SU-DHL-6 (cell line): ENCODE data around the gene SERBP1.

Experiments
- H2AFZ ChIP-seq: fragments of 200-600 bp; sonication (generic); 2 replicates; pipeline ENCODE4 v1.6.1; 2014; ENCODE audit warnings: low read depth, mild to moderate bottlenecking, moderate library complexity, mixed read lengths, antibody characterized with exemption, low read length; ENCODE audit not compliant: severe bottlenecking
- H3F3A ChIP-seq: fragments of 200-600 bp; shearing (Covaris generic); 2 replicates; pipeline ENCODE4 v1.6.0; 2016; ENCODE audit warnings: antibody characterized with exemption, mild to moderate bottlenecking; ENCODE audit not compliant: insufficient read depth
- H3K27ac ChIP-seq: fragments of 200-600 bp; sonication (generic); 2 replicates; pipeline ENCODE4 v1.5.1; 2016; ENCODE audit warnings: low read depth, mild to moderate bottlenecking, low read length, moderate library complexity, mixed read lengths
- H3K27me3 ChIP-seq: fragments of 200-600 bp; sonication (generic), shearing (Covaris generic); 2 replicates; pipeline ENCODE4 v1.6.0; 2014; ENCODE audit warnings: mild to moderate bottlenecking, low read length
- H3K36me3 ChIP-seq: fragments of 200-600 bp; sonication (generic); 2 replicates; pipeline ENCODE4 v1.6.1; 2014; ENCODE audit warnings: mild to moderate bottlenecking, low read length, mixed read lengths
- H3K4me2 ChIP-seq: fragments of 300-600, 200-600 bp; shearing (Covaris generic), sonication (generic); 2 replicates; pipeline ENCODE4 v1.6.0; 2014; ENCODE audit warnings: low read length, low read depth, mild to moderate bottlenecking; ENCODE audit not compliant: poor library complexity, severe bottlenecking
- H3K4me3 ChIP-seq: fragments of 200-600 bp; sonication (generic); 2 replicates; pipeline ENCODE4 v1.5.1; 2014; ENCODE audit warnings: antibody characterized with exemption, low read length, mild to moderate bottlenecking, mixed read lengths; ENCODE audit not compliant: insufficient read depth, poor library complexity, severe bottlenecking
- H3K79me2 ChIP-seq: fragments of 200-600 bp; sonication (generic); 2 replicates; pipeline ENCODE4 v1.6.1; 2014; ENCODE audit warnings: mild to moderate bottlenecking, low read length, moderate library complexity; ENCODE audit not compliant: insufficient read depth
- H3K9ac ChIP-seq: fragments of 200-600 bp; sonication (generic); 2 replicates; pipeline ENCODE4 v1.7.0; 2014; ENCODE audit warnings: mild to moderate bottlenecking, low read length
- H3K9me2 ChIP-seq: fragments of 200-600 bp; sonication (generic); replicated peaks from 2 replicates; pipeline ENCODE4 v1.6.1; 2014; ENCODE audit warnings: low read length; ENCODE audit not compliant: insufficient read depth
- H3K9me3 ChIP-seq: fragments of 200-600 bp; sonication (generic); 2 replicates; pipeline ENCODE4 v1.6.1; 2014; ENCODE audit warnings: low read length, mixed read lengths; ENCODE audit not compliant: insufficient read depth
- H4K20me1 ChIP-seq: fragments of 200-600 bp; sonication (generic); 2 replicates; pipeline ENCODE4 v1.6.1; 2014; ENCODE audit warnings: low read depth, mild to moderate bottlenecking, antibody characterized with exemption, low read length, moderate library complexity, mixed read lengths
- EZH2phosphoT487 ChIP-seq: fragments of 200-600 bp; sonication (generic), shearing (Covaris generic); conservative IDR thresholded peaks from 2 replicates; pipeline ENCODE4 v1.6.1; 2018; ENCODE audit warnings: mild to moderate bottlenecking, antibody characterized with exemption, low read length, moderate library complexity, mixed read lengths
- TF ChIP-seq, protein P1 (sequence below): fragments of 200-600 bp; sonication (generic); IDR thresholded peaks from one replicate; pipeline ENCODE4 v1.5.1; 2017; ENCODE audit warnings: antibody characterized with exemption, mild to moderate bottlenecking, low read length, moderate library complexity; ENCODE audit not compliant: insufficient read depth, poor library complexity, severe bottlenecking

SERBP1 gene

DNA sequence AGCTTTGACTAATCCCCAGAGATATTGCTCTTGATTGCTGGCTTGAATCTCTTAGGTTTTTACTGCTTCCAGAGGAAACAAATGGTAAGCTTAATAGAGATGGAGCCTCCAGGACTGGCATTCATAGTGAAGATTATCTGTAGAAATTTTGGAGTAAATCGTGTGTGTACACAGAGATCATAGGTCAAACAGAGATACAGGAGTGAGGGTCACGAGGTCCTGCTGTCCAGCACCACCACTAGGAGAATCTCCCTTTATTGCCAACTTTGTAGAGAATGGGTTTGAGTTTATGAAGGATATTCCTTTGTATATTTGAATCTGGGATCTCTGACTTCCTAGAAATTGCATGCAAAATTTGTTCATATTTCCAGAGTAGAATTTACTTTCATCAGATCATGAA is 7.8 kb upstream of the SERBP1 start:
- Histone ChIP-seq H2AFZ (no peak overlapping the region), H3K4me3 (no peak overlapping the region), H3K36me3 (no peaks in the 10 kb centered on the region), H3K9ac (no peak overlapping the region), H3K79me2 (no peaks in the 10 kb centered on the region), H3K27ac (no peak overlapping the region), H3K9me2 (no peaks in the 10 kb centered on the region), H3K4me2 (no peak overlapping the region), H3K9me3 (no peaks in the 10 kb centered on the region), H4K20me1 (no peaks in the 10 kb centered on the region), H3K27me3 (no peaks in the 10 kb centered on the region), H3F3A (no peaks in the 10 kb centered on the region)
- TF ChIP-seq EZH2phosphoT487, result no peak
- TF ChIP-seq, protein P1, sequence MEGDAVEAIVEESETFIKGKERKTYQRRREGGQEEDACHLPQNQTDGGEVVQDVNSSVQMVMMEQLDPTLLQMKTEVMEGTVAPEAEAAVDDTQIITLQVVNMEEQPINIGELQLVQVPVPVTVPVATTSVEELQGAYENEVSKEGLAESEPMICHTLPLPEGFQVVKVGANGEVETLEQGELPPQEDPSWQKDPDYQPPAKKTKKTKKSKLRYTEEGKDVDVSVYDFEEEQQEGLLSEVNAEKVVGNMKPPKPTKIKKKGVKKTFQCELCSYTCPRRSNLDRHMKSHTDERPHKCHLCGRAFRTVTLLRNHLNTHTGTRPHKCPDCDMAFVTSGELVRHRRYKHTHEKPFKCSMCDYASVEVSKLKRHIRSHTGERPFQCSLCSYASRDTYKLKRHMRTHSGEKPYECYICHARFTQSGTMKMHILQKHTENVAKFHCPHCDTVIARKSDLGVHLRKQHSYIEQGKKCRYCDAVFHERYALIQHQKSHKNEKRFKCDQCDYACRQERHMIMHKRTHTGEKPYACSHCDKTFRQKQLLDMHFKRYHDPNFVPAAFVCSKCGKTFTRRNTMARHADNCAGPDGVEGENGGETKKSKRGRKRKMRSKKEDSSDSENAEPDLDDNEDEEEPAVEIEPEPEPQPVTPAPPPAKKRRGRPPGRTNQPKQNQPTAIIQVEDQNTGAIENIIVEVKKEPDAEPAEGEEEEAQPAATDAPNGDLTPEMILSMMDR, result no peak

DNA sequence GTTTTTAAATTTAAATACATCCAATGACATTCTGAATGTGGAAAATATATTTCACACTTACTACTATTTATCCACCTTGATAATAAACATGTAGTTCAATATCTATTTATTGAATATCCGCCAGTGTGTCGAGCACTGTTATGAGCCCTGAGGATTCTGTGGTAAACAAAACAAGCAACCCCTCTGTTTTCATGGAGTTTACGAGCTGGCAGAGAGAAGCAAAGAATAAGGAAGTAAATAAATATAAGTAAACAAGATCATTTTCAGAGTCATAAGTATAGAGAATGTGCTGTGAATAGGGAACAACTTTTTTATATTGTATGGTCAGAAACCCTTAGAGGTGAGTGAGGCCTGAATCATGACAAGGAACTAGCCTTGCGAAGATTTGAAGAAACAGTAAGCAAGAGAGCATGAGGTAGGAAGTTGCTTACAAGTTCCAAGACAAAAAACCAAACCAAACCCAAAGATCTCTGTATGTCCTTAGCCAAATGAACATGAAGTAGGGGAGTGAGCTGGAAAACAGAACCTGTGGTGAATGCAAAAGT is 6.4 kb upstream of the SERBP1 start:
- no peak for TF ChIP-seq EZH2phosphoT487
- TF ChIP-seq, protein P1, result no peak
- Histone ChIP-seq H2AFZ (no peak overlapping the region), H3K4me3 (no peak overlapping the region), H3K4me2 (no peak overlapping the region), H3K9me2 (no peaks in the 10 kb centered on the region), H4K20me1 (no peaks in the 10 kb centered on the region), H3K9me3 (no peaks in the 10 kb centered on the region), H3K9ac (no peak overlapping the region), H3K27me3 (no peaks in the 10 kb centered on the region), H3K79me2 (no peaks in the 10 kb centered on the region), H3K36me3 (no peaks in the 10 kb centered on the region), H3F3A (peaks cover 6% of the 10 kb centered on the region), H3K27ac (no peak overlapping the region)

DNA sequence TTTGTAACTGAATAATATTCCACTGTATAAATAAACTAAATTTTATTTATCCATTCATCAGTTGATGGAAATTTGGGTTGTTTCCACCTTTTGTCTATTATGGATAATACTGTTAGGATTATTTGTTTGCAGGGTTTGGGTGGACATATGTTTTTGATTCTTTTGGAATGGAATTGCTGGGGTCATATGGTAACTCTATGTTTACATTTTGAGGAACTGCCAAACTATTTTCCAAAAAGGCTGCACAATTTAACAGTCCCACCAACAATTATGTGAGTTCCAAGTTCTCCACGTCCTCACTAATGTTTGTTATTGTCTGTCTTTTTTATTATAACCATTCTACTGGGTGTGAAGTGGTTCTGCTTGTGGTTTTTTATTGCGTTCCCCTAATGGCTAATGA is 4.3 kb upstream of the SERBP1 start:
- Histone ChIP-seq H3K9me2 (no peaks in the 10 kb centered on the region), H3K79me2 (peaks cover 8% of the 10 kb centered on the region), H4K20me1 (no peaks in the 10 kb centered on the region), H3K4me3 (no peak overlapping the region), H3K9ac (no peak overlapping the region), H3K9me3 (no peaks in the 10 kb centered on the region), H2AFZ (no peak overlapping the region), H3K27me3 (no peaks in the 10 kb centered on the region), H3F3A (peaks cover 17% of the 10 kb centered on the region), H3K4me2 (no peak overlapping the region), H3K27ac (no peak overlapping the region), H3K36me3 (peaks cover under 1% of the 10 kb centered on the region; the same call in 1 of the 2 replicates)
- no peak for TF ChIP-seq EZH2phosphoT487
- TF ChIP-seq, protein P1, result no peak

DNA sequence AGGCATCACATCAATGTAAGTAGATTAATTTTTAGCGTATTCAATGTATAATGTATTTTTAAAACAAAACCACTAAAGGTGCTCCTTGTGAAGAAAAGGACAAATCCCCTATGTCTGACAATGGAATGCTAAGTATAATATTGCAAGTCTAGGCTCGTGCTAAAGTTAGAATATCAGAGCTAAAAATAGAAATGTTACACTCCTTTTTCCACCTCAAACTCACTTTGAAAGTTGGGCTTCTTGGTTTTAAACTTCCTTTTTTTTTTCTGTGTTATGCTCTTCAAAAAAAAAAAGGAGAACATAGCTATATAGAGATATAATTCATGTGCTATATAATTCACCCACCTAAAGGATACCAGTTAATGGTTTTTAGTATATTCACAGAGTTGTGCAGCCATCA is 3.6 kb upstream of the SERBP1 start:
- Histone ChIP-seq H3K79me2 (peaks cover 14% of the 10 kb centered on the region), H3F3A (peaks cover 17% of the 10 kb centered on the region), H3K4me2 (no peak overlapping the region), H3K9me2 (no peaks in the 10 kb centered on the region), H3K27me3 (no peaks in the 10 kb centered on the region), H2AFZ (no peak overlapping the region), H3K4me3 (no peak overlapping the region), H3K9ac (no peak overlapping the region), H3K27ac (no peak overlapping the region), H3K36me3 (peaks cover 7% of the 10 kb centered on the region), H3K9me3 (no peaks in the 10 kb centered on the region), H4K20me1 (no peaks in the 10 kb centered on the region)
- TF ChIP-seq, protein P1, result no peak
- no peak for TF ChIP-seq EZH2phosphoT487
